ENCODE data around the gene BCO1.
"Not testable (repeated sequence)": the region's sequence is repeated elsewhere in the genome, so short reads cannot be mapped to it uniquely, and the experiment has no call there.

The BCO1 gene

GRCh38 chr16:81238296-81239011 lies at the start of gene BCO1:
Gene BCO1, plus strand, starts transcription at chr16:81238689. Its CDS starts 220 bp downstream, at chr16:81238909.
- no peak for DNase-seq (ENCODE audit: low read depth in 2 of 2)

GRCh38 chr16:81189100-81189664 lies 49.3 kb upstream of the BCO1 start:
- no peak for DNase-seq (ENCODE audit: low read depth in 2 of 2)

- DNase-seq (ENCODE audit: low read depth in 2 of 2), result no peak
Measured at GRCh38 chr16:81190667-81191066, 47.8 kb upstream of the BCO1 start.

GRCh38 chr16:81195885-81196534 lies 42.5 kb upstream of the BCO1 start:
- no peak for DNase-seq (ENCODE audit: low read depth in 2 of 2)

GRCh38 chr16:81198635-81199034 lies 39.9 kb upstream of the BCO1 start:
- DNase-seq (ENCODE audit: low read depth in 2 of 2), result no peak

- DNase-seq (ENCODE audit: low read depth in 2 of 2), result no peak
Measured at GRCh38 chr16:81201267-81201666, 37.2 kb upstream of the BCO1 start.

- peak in 1 of 2 donors; percentile 8 for DNase-seq (ENCODE audit: low read depth in 2 of 2)
Measured at GRCh38 chr16:81204798-81205680, 33.5 kb upstream of the BCO1 start.

- no peak for DNase-seq (ENCODE audit: low read depth in 2 of 2)
Measured at GRCh38 chr16:81207076-81207475, 31.4 kb upstream of the BCO1 start.

- DNase-seq (ENCODE audit: low read depth in 2 of 2), result no peak
Measured at GRCh38 chr16:81210807-81211206, 27.7 kb upstream of the BCO1 start.

GRCh38 chr16:81212830-81213465 lies 25.5 kb upstream of the BCO1 start:
- DNase-seq (ENCODE audit: low read depth in 2 of 2), result no peak

GRCh38 chr16:81214745-81215166 lies 23.7 kb upstream of the BCO1 start:
- no peak for DNase-seq (ENCODE audit: low read depth in 2 of 2)

- DNase-seq (ENCODE audit: low read depth in 2 of 2), result no peak
Measured at GRCh38 chr16:81216114-81216513, 22.4 kb upstream of the BCO1 start.

GRCh38 chr16:81216706-81217105 lies 21.8 kb upstream of the BCO1 start:
- no peak for DNase-seq (ENCODE audit: low read depth in 2 of 2)

GRCh38 chr16:81219151-81219550 lies 19.3 kb upstream of the BCO1 start:
- DNase-seq (ENCODE audit: low read depth in 2 of 2), result no peak

- no peak for DNase-seq (ENCODE audit: low read depth in 2 of 2)
Measured at GRCh38 chr16:81220349-81220748, 18.1 kb upstream of the BCO1 start.

- DNase-seq (ENCODE audit: low read depth in 2 of 2), result no peak
Measured at GRCh38 chr16:81221731-81222130, 16.8 kb upstream of the BCO1 start.

GRCh38 chr16:81224824-81225223 lies 13.7 kb upstream of the BCO1 start:
- DNase-seq (ENCODE audit: low read depth in 2 of 2), result no peak

GRCh38 chr16:81225697-81226096 lies 12.8 kb upstream of the BCO1 start:
- DNase-seq (ENCODE audit: low read depth in 2 of 2), result not testable (repeated sequence)

GRCh38 chr16:81227785-81228184 lies 10.7 kb upstream of the BCO1 start:
- DNase-seq (ENCODE audit: low read depth in 2 of 2), result no peak

- no peak for DNase-seq (ENCODE audit: low read depth in 2 of 2)
Measured at GRCh38 chr16:81229811-81230210, 8.7 kb upstream of the BCO1 start.

GRCh38 chr16:81231014-81231413 lies 7.5 kb upstream of the BCO1 start:
- DNase-seq (ENCODE audit: low read depth in 2 of 2), result no peak
